NCI-H226 (cell line): ENCODE results near the gene CPEB3.

Experiments
- DNase-seq: peaks from one replicate; pipeline ENCODE4 v3.0.0-alpha.2; 2015

The CPEB3 gene

GRCh38 chr10:92014620-92015019, 276.3 kb downstream of the CPEB3 start:
- DNase-seq = no peak

- peak; percentile 85 for DNase-seq
These were observed 279.2 kb downstream of the CPEB3 start for GRCh38 chr10:92011560-92012214.

GRCh38 chr10:92010047-92010735, 280.7 kb downstream of the CPEB3 start:
- no peak for DNase-seq

GRCh38 chr10:92009445-92009844, 281.4 kb downstream of the CPEB3 start:
- DNase-seq = no peak

- DNase-seq = no peak
These were observed 284.9 kb downstream of the CPEB3 start for GRCh38 chr10:92005978-92006377.

GRCh38 chr10:92003258-92003657, 287.6 kb downstream of the CPEB3 start:
- no peak for DNase-seq

GRCh38 chr10:92001995-92002394, 288.9 kb downstream of the CPEB3 start:
- DNase-seq = no peak

GRCh38 chr10:92001581-92001980, 289.3 kb downstream of the CPEB3 start:
- DNase-seq = no peak
